Choroid plexus epithelial cell (primary cell): Measurements from ENCODE around the gene MEIS2.

ENCODE experiments used
- DNase-seq: peaks from one replicate; pipeline ENCODE4 v3.0.0-alpha.2; 2010; ENCODE audit warnings: low read depth
- H3K4me3 ChIP-seq: 2 replicates; pipeline ENCODE4 v1.5.1; 2011; ENCODE audit warnings: low read depth, mild to moderate bottlenecking, control low read depth, low read length, moderate library complexity
- CTCF ChIP-seq: conservative IDR thresholded peaks from 2 replicates; pipeline ENCODE4 v1.5.1; 2011; ENCODE audit warnings: low read depth, mild to moderate bottlenecking, control low read depth, inconsistent platforms, low read length, moderate library complexity

Gene MEIS2

GRCh38 chr15:36845270-36845669 is 255.1 kb downstream of the MEIS2 start:
- H3K4me3 ChIP-seq = no peak overlapping the region
- TF ChIP-seq CTCF = no peak
- no peak for DNase-seq

GRCh38 chr15:36844534-36844998 is 255.8 kb downstream of the MEIS2 start:
- peak; percentile 48 for TF ChIP-seq CTCF
- no peak overlapping the region for H3K4me3 ChIP-seq
- peak; percentile 63 for DNase-seq

- DNase-seq = no peak
- no peak for TF ChIP-seq CTCF
- H3K4me3 ChIP-seq = no peak overlapping the region
Observed at GRCh38 chr15:36843822-36844221, 256.5 kb downstream of the MEIS2 start.

- H3K4me3 ChIP-seq = no peak overlapping the region
- DNase-seq = no peak
- no peak for TF ChIP-seq CTCF
Observed at GRCh38 chr15:36841193-36841592, 259.2 kb downstream of the MEIS2 start.
